ENCODE results near the gene MAD1L1.

- no peak for TF ChIP-seq CTCF (IDR thresholded peaks at IDR 0.05 in 2 of 3, conservative IDR thresholded peaks at IDR 0.05 in 1 of 3; ENCODE audit: borderline replicate concordance in 1 of 3, insufficient read depth in 1 of 3, low read depth in 2 of 3, low read length in 2 of 3)
- no peak for TF ChIP-seq POLR2A (IDR thresholded peaks at IDR 0.05; ENCODE audit: borderline replicate concordance, extremely low read depth, insufficient read depth, insufficient read length)
- no peak for TF ChIP-seq JUND (IDR thresholded peaks at IDR 0.05)
Observed at GRCh38 chr7:1893451-1893850, 339.3 kb downstream of the MAD1L1 start.
